Esophagus muscularis mucosa (tissue), 3 donors: ENCODE measurements around the gene SPAG7.

Experiments
- POLR2A ChIP-seq: fragments of 450-650 bp; IDR thresholded peaks from one replicate; pipeline ENCODE4 v1.6.1; 2017; ENCODE audit warnings: antibody characterized with exemption, moderate library complexity, mild to moderate bottlenecking, low read depth
- TF ChIP-seq, protein P1 (sequence below), 3 experiments: fragments of 200-600 bp in 2 of 3; fragments of 450-650 bp in 1 of 3; sonication (generic) in 2 of 3; IDR thresholded peaks; one replicate each; pipeline ENCODE4 v1.5.1; 2017 to 2019; ENCODE audit warnings: antibody characterized with exemption in 3 of 3, mild to moderate bottlenecking in 2 of 3, moderate library complexity in 1 of 3

GRCh38 chr17:4944554-4945175 lies 23.0 kb downstream of the SPAG7 start:
- TF ChIP-seq, protein P1, sequence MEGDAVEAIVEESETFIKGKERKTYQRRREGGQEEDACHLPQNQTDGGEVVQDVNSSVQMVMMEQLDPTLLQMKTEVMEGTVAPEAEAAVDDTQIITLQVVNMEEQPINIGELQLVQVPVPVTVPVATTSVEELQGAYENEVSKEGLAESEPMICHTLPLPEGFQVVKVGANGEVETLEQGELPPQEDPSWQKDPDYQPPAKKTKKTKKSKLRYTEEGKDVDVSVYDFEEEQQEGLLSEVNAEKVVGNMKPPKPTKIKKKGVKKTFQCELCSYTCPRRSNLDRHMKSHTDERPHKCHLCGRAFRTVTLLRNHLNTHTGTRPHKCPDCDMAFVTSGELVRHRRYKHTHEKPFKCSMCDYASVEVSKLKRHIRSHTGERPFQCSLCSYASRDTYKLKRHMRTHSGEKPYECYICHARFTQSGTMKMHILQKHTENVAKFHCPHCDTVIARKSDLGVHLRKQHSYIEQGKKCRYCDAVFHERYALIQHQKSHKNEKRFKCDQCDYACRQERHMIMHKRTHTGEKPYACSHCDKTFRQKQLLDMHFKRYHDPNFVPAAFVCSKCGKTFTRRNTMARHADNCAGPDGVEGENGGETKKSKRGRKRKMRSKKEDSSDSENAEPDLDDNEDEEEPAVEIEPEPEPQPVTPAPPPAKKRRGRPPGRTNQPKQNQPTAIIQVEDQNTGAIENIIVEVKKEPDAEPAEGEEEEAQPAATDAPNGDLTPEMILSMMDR (IDR thresholded peaks at IDR 0.05) = no peak
- TF ChIP-seq POLR2A = no peak
